A549 (cell line): ENCODE results near the gene HSPH1. TPM values are rescaled to one million over a fixed set of nuclear protein-coding genes. Genes with fewer than 3 reads are reported as not detected.

ENCODE experiments used
- ATAC-seq, 2 experiments: fragments of 200-7000 bp in 1 of 2; fragments of >200 bp in 1 of 2; cut with Nextera tagmentation in 1 of 2; cut with Tn5 transposase in 1 of 2; 3 replicates each; pipeline versions ENCODE4 v1.8.0 to v1.9.1; 2018 to 2020; ENCODE audit warnings: mild to moderate bottlenecking in 1 of 2, moderate library complexity in 1 of 2
- CTCF ChIA-PET: fragments of 300-600 bp; sonication (Branson Sonifier 250); formaldehyde crosslinking; extraction: SDS; loops from one replicate; lab custom pipeline; 2021; ENCODE audit warnings: antibody characterized with exemption, inconsistent platforms; lab: Yijun Ruan, JAX
- POLR2A ChIA-PET: fragments of 350-600 bp; formaldehyde crosslinking; extraction: SDS; loops from one replicate; lab custom pipeline; 2021; ENCODE audit warnings: antibody characterized with exemption, inconsistent platforms; lab: Yijun Ruan, JAX
- DNase-seq, 2 experiments: peaks; one replicate each; pipeline versions ENCODE4 v3.0.0 to v3.0.0-alpha.2; 2011 to 2016; ENCODE audit warnings: low read depth in 1 of 2, low spot score in 1 of 2
- FAIRE-seq: peaks from 2 replicates; lab custom pipeline; 2011; peaks lifted over from hg19 to GRCh38; lab: Jason Lieb, UNC
- H3K27ac ChIP-seq, 2 experiments: fragments of >200 bp; sonication (Bioruptor Twin); formaldehyde crosslinking; 3 replicates each; pipeline ENCODE4 v1.5.1; 2016 to 2017
- H3K4me1 ChIP-seq: fragments of >200 bp; sonication (Bioruptor Twin); formaldehyde crosslinking; 3 replicates; pipeline ENCODE4 v1.6.1; 2016
- H3K4me2 ChIP-seq: fragments of >200 bp; sonication (Bioruptor Twin); formaldehyde crosslinking; 3 replicates; pipeline ENCODE4 v1.6.1; 2016
- H3K4me3 ChIP-seq: fragments of >200 bp; sonication (Bioruptor Twin); formaldehyde crosslinking; 3 replicates; pipeline ENCODE4 v1.5.1; 2016
- H3K9me3 ChIP-seq: fragments of >200 bp; sonication (Bioruptor Twin); formaldehyde crosslinking; 3 replicates; pipeline ENCODE4 v1.6.1; 2016
- ATOH8 ChIP-seq: fragments of 250-450 bp; sonication (Bioruptor Pico); IDR thresholded peaks from 2 replicates; pipeline ENCODE4 v1.5.0; 2020; ENCODE audit warnings: low read depth, mild to moderate bottlenecking, moderate library complexity
- CBX2 ChIP-seq: fragments of 200-600 bp; sonication (generic); IDR thresholded peaks from 2 replicates; pipeline ENCODE4 v1.6.1; 2016; ENCODE audit warnings: low read depth, mild to moderate bottlenecking, borderline replicate concordance
- CBX8 ChIP-seq: fragments of 200-600 bp; sonication (generic); IDR thresholded peaks from 2 replicates; pipeline ENCODE4 v1.6.1; 2016
- CHD4 ChIP-seq: fragments of 200-600 bp; sonication (generic); IDR thresholded peaks from 2 replicates; pipeline ENCODE4 v1.6.1; 2016; ENCODE audit warnings: antibody characterized with exemption, mild to moderate bottlenecking, borderline replicate concordance
- E2F6 ChIP-seq: IDR thresholded peaks from 2 replicates; pipeline ENCODE4 v1.6.1; 2012; ENCODE audit warnings: low read depth, borderline replicate concordance
- ESRRA ChIP-seq: fragments of 150-350 bp; IDR thresholded peaks from 2 replicates; pipeline ENCODE4 v1.6.1; 2014; ENCODE audit warnings: mild to moderate bottlenecking, low read length, borderline replicate concordance
- FOSB ChIP-seq: fragments of 250-450 bp; sonication (Bioruptor Pico); IDR thresholded peaks from 2 replicates; pipeline ENCODE4 v1.5.0; 2020; ENCODE audit warnings: mild to moderate bottlenecking, moderate library complexity
- FOSL2 ChIP-seq, 2 experiments: fragments of 450-650 bp in 1 of 2; fragments of >200 bp in 1 of 2; sonication (Bioruptor Twin) in 1 of 2; formaldehyde crosslinking; IDR thresholded peaks; 2 replicates each; pipeline versions ENCODE4 v1.5.0 to v1.6.1; 2016 to 2020; ENCODE audit warnings: mild to moderate bottlenecking in 1 of 2, moderate library complexity in 1 of 2
- HEYL ChIP-seq: fragments of 250-450 bp; sonication (Bioruptor Pico); IDR thresholded peaks from 2 replicates; pipeline ENCODE4 v1.8.0; 2021; ENCODE audit warnings: mild to moderate bottlenecking, moderate library complexity
- HOXA7 ChIP-seq: fragments of 250-450 bp; sonication (Bioruptor Pico); IDR thresholded peaks from 2 replicates; pipeline ENCODE4 v1.5.0; 2020; ENCODE audit warnings: mild to moderate bottlenecking, moderate library complexity
- HOXB13 ChIP-seq: fragments of 250-450 bp; sonication (Bioruptor Pico); IDR thresholded peaks from 2 replicates; pipeline ENCODE4 v1.5.0; 2020; ENCODE audit warnings: low read depth, mild to moderate bottlenecking, moderate library complexity
- JUN ChIP-seq, 2 experiments: fragments of >200 bp; sonication (Bioruptor Twin); formaldehyde crosslinking; IDR thresholded peaks; 2 replicates in 1 of 2; 3 replicates in 1 of 2; pipeline ENCODE4 v1.6.1; 2016 to 2017
- NPAS2 ChIP-seq: fragments of 250-450 bp; sonication (Bioruptor Pico); IDR thresholded peaks from 2 replicates; pipeline ENCODE4 v1.8.0; 2022; ENCODE audit warnings: mild to moderate bottlenecking, moderate library complexity, borderline replicate concordance
- NR3C1 ChIP-seq: fragments of >200 bp; sonication (Bioruptor Twin); formaldehyde crosslinking; IDR thresholded peaks from 3 replicates; pipeline ENCODE4 v1.6.1; 2017
- POLR2AphosphoS2 ChIP-seq: conservative IDR thresholded peaks from 2 replicates; pipeline ENCODE4 v1.6.1; 2012; ENCODE audit warnings: low read length, improper control_type of control experiment, inconsistent platforms
- RFX5 ChIP-seq: fragments of 450-650 bp; IDR thresholded peaks from 2 replicates; pipeline ENCODE4 v1.7.1; 2014; ENCODE audit warnings: antibody characterized with exemption, mild to moderate bottlenecking, moderate library complexity
- SMC3 ChIP-seq: fragments of >200 bp; sonication (Bioruptor Twin); formaldehyde crosslinking; IDR thresholded peaks from 3 replicates; pipeline ENCODE4 v1.6.1; 2018; ENCODE audit warnings: inconsistent platforms
- TP53 ChIP-seq: fragments of 250-450 bp; sonication (Bioruptor Pico); IDR thresholded peaks from 2 replicates; pipeline ENCODE4 v1.5.0; 2021; ENCODE audit warnings: mild to moderate bottlenecking, moderate library complexity
- ZNF302 ChIP-seq: fragments of 250-450 bp; sonication (Bioruptor Pico); IDR thresholded peaks from 2 replicates; pipeline ENCODE4 v1.9.0; 2021; ENCODE audit warnings: inconsistent platforms, mild to moderate bottlenecking, moderate library complexity
- WGBS: methylation state at CpG from one replicate; pipeline ENCODE4 v1.1.6; 2017; ENCODE audit errors: missing lambda C conversion rate; 5-methylcytosine and 5-hydroxymethylcytosine counted together
- polyA plus RNA-seq, 4 experiments: library from polyadenylated mRNA; depleted of rRNA in 3 of 4; stranded (reverse); fragments of >200 nt; fragmentation: RNase III in 1 of 4; extraction: RNeasy Plus Mini Kit Qiagen cat#74134 plus additional on column Dnase treatment in 1 of 4; gene quantifications; 2 replicates in 3 of 4; 3 replicates in 1 of 4; pipeline ENCODE4 v1.2.3, GENCODE V29; 2011 to 2017
- TF ChIP-seq, protein P1 (sequence below): fragments of >200 bp; sonication (Bioruptor Twin); formaldehyde crosslinking; IDR thresholded peaks from 3 replicates; pipeline ENCODE4 v1.6.1; 2016
- TF ChIP-seq, protein P2 (sequence below): fragments of >200 bp; sonication (Bioruptor Twin); formaldehyde crosslinking; IDR thresholded peaks from 3 replicates; pipeline ENCODE4 v1.5.1; 2016

The HSPH1 gene
- polyA plus RNA-seq, 2 of the 4 experiments (the other 2 are of a cell fraction) = 110 to 141 TPM

- TF ChIP-seq FOSL2 (IDR thresholded peaks at IDR 0.05) (no peak), FOSL2 (CRISPR knock-in tag; IDR thresholded peaks at IDR 0.05) (no peak), CBX8 (no peak), HOXA7 (no peak)
- TF ChIP-seq, protein P1, sequence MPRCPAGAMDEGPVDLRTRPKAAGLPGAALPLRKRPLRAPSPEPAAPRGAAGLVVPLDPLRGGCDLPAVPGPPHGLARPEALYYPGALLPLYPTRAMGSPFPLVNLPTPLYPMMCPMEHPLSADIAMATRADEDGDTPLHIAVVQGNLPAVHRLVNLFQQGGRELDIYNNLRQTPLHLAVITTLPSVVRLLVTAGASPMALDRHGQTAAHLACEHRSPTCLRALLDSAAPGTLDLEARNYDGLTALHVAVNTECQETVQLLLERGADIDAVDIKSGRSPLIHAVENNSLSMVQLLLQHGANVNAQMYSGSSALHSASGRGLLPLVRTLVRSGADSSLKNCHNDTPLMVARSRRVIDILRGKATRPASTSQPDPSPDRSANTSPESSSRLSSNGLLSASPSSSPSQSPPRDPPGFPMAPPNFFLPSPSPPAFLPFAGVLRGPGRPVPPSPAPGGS = no peak
These were observed 55.8 kb downstream of the HSPH1 start (continued) for GRCh38 chr13:31105856-31106255.

- H3K9me3 ChIP-seq = no peaks in the 10 kb centered on the region
- TF ChIP-seq NPAS2 (CRISPR knock-in tag) = no peak
- no peak for TF ChIP-seq ESRRA
- no peak for TF ChIP-seq CBX2
- no peak for TF ChIP-seq TP53 (CRISPR knock-in tag)
- TF ChIP-seq JUN (IDR thresholded peaks at IDR 0.05) = no peak
- no peak for TF ChIP-seq SMC3
- TF ChIP-seq NR3C1 = no peak
- no peak for TF ChIP-seq E2F6
- no peak for TF ChIP-seq HEYL (CRISPR knock-in tag)
- ChIA-PET CTCF (interaction anchor here (1.1 kb wide), 1 partner anchor 16 kb away, joined by 5 read pairs; no protein-coding TSS in a partner anchor), POLR2A (no interaction called here)
- H3K4me1 ChIP-seq = no peaks in the 10 kb centered on the region
- H3K4me2 ChIP-seq = no peak overlapping the region
- H3K4me3 ChIP-seq = no peak overlapping the region
- FAIRE-seq (no peak), ATAC-seq (no peak), DNase-seq (no peak)
- no peak overlapping the region for H3K27ac ChIP-seq
- WGBS = 73% methylated on average over 5 of the region's 6 CpGs
These were observed 56.5 kb downstream of the HSPH1 start for GRCh38 chr13:31105020-31105795.

DNA sequence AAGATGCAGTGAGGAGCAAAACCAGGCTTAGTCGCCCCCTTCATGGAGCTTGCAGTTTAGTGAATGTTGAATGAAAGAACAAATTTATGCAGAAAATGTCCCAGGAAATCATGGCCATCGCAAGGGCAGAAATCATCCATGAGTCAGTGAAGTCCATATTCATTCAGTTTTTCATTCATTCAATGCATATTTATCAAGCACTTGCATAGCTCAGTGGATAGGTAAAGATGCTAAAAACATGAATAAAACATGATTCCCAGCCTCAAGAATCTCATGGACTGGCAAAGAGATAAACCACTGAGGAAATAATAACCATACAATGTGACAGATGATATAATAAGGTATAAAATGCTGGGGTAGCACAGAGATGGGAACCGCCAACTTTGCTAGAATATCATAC, 58.8 kb downstream of the HSPH1 start:
- Histone ChIP-seq H3K4me1 (no peaks in the 10 kb centered on the region), H3K4me2 (no peak overlapping the region), H3K9me3 (no peaks in the 10 kb centered on the region), H3K4me3 (no peak overlapping the region), H3K27ac (no peak overlapping the region)
- WGBS = 52% methylated on average over 3 of the region's 3 CpGs
- ChIA-PET POLR2A (no interaction called here), CTCF (interaction anchor here (0.8 kb wide), 1 partner anchor 8 kb away, joined by 3 read pairs; no protein-coding TSS in a partner anchor)
- ATAC-seq (no peak), FAIRE-seq (no peak), DNase-seq (no peak)
- TF ChIP-seq CHD4 (no peak), NR3C1 (no peak), ATOH8 (CRISPR knock-in tag) (no peak), POLR2AphosphoS2 (no peak), HOXB13 (CRISPR knock-in tag) (no peak), RFX5 (no peak), ZNF302 (CRISPR knock-in tag) (no peak), HEYL (CRISPR knock-in tag) (no peak), FOSB (CRISPR knock-in tag) (no peak)
- TF ChIP-seq, protein P1 = no peak
- TF ChIP-seq, protein P2, sequence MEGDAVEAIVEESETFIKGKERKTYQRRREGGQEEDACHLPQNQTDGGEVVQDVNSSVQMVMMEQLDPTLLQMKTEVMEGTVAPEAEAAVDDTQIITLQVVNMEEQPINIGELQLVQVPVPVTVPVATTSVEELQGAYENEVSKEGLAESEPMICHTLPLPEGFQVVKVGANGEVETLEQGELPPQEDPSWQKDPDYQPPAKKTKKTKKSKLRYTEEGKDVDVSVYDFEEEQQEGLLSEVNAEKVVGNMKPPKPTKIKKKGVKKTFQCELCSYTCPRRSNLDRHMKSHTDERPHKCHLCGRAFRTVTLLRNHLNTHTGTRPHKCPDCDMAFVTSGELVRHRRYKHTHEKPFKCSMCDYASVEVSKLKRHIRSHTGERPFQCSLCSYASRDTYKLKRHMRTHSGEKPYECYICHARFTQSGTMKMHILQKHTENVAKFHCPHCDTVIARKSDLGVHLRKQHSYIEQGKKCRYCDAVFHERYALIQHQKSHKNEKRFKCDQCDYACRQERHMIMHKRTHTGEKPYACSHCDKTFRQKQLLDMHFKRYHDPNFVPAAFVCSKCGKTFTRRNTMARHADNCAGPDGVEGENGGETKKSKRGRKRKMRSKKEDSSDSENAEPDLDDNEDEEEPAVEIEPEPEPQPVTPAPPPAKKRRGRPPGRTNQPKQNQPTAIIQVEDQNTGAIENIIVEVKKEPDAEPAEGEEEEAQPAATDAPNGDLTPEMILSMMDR = no peak
